Measurements from ENCODE around the gene SLC1A5. TPM values are rescaled to one million over a fixed set of nuclear protein-coding genes. Genes with fewer than 3 reads are reported as not detected.

SLC1A5 gene
- polyA plus RNA-seq, 1 donor from 2014 or later, result 1.1 TPM

DNA sequence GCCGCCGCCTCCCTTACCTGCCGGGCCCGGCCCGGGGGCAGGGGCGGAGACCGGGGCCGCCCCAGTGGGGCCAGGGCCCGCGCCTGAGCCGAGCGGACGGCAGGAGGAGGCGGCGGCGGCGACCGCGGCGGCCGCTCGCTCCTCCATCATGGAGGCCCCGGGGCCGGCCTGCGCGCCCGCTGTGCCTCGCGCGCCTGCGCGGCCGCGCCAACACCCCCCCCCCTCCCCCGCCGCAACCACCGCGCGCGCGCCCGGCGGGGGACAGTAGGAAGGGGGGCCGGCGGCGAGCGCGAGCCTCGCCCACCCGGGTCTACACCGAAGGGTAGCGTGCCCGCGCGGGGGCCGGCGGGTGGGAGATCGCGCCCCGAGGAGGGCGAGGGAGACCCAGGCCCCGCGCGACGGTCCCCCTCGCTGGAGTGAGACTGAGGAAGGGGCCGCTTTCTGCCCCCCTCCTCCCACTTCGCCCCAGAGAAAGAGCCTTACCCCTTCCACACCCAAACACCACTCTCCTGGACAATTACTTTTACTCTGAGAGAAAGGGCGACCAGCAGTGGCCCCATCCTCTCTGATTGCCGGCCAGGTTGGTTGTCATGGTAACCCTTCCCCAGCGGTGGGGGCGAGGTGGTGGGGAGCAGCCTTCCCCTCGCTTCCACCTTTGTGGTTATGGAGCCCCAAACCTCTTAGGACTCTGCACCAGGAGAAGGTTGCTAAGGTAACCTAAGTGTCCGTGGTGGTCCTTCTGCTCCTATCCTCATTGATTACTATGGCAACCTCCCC, 41.9 kb downstream of the SLC1A5 start, which contains the start of gene STRN4:
Gene STRN4, minus strand, starts transcription at position 170 of the 777 bp plus-strand sequence. Its CDS starts 20 bp downstream, at position 150.
- H3K27ac ChIP-seq (ENCODE audit: low read length), result peak within 1 kb of the TSS; percentile 98

DNA sequence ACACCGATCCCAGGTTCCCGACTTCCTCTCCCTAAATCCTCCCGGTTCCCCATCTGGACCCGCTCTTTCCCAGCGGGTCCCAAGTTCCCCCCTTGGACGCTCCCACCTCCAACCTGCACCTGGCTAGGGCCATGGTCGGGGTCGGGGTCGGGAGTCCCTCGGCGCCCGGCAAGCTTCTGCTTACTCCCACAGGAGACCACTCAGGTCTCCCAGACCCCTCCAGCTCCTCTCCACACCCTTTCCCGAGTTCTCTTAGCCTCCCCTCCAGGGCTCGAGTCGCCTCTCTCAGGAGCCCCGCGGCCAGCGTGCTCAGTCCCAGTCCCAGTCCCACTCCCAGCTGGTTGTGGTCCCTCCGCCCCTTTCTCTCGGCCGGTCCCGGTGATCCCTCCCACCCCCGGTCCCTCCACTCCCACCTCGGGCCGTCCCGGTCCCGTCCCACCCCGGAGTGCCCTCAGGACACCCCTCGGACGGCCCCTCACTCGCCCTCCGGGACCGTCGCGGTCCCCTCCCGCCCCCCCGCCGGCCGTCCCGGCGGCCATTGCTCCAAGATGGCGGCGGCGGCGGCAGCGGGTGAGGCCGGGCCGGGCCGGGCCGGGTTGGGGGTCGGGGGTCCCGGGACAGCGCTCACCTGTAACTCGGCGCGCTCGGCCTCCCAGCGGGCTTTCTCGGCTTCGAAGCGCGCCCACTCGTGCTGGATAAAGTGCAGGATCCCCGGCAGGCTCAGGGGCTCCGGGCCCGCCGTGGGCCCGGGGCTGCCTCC, 42.7 kb downstream of the SLC1A5 start, which contains the start of gene FKRP:
Gene FKRP, plus strand, starts transcription at position 537 of the 760 bp plus-strand sequence. CDS start 9,394 bp downstream, outside the sequence.
- no peaks in the 10 kb centered on the region for H3K36me3 ChIP-seq (ENCODE audit: insufficient read depth, low read length)
- peak within 1 kb of the TSS; percentile 40 for H2AFZ ChIP-seq (ENCODE audit: low read depth, low read length)
- no peaks in the 10 kb centered on the region for H3F3A ChIP-seq (ENCODE audit: insufficient read depth, low read length, poor library complexity, severe bottlenecking)
- peak within 1 kb of the TSS; percentile 98 for H3K4me3 ChIP-seq (ENCODE audit: low read length)
- TF ChIP-seq POLR2AphosphoS5 (IDR thresholded peaks at IDR 0.05) (peak; percentile 42), RAD21 (conservative IDR thresholded peaks at IDR 0.05) (no peak), TAF1 (IDR thresholded peaks at IDR 0.05; ENCODE audit: low read depth) (peak; percentile 69)
- TF ChIP-seq, protein P1, sequence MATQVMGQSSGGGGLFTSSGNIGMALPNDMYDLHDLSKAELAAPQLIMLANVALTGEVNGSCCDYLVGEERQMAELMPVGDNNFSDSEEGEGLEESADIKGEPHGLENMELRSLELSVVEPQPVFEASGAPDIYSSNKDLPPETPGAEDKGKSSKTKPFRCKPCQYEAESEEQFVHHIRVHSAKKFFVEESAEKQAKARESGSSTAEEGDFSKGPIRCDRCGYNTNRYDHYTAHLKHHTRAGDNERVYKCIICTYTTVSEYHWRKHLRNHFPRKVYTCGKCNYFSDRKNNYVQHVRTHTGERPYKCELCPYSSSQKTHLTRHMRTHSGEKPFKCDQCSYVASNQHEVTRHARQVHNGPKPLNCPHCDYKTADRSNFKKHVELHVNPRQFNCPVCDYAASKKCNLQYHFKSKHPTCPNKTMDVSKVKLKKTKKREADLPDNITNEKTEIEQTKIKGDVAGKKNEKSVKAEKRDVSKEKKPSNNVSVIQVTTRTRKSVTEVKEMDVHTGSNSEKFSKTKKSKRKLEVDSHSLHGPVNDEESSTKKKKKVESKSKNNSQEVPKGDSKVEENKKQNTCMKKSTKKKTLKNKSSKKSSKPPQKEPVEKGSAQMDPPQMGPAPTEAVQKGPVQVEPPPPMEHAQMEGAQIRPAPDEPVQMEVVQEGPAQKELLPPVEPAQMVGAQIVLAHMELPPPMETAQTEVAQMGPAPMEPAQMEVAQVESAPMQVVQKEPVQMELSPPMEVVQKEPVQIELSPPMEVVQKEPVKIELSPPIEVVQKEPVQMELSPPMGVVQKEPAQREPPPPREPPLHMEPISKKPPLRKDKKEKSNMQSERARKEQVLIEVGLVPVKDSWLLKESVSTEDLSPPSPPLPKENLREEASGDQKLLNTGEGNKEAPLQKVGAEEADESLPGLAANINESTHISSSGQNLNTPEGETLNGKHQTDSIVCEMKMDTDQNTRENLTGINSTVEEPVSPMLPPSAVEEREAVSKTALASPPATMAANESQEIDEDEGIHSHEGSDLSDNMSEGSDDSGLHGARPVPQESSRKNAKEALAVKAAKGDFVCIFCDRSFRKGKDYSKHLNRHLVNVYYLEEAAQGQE (IDR thresholded peaks at IDR 0.05; ENCODE audit: borderline replicate concordance), result peak; percentile 62
- peak within 1 kb of the TSS; percentile 98 for H3K27ac ChIP-seq (ENCODE audit: low read length)
- H3K27me3 ChIP-seq (ENCODE audit: insufficient read depth, low read depth, low read length), result no peaks in the 10 kb centered on the region
- H3K9me2 ChIP-seq (ENCODE audit: insufficient read depth, low read length), result no peaks in the 10 kb centered on the region
- peak within 1 kb of the TSS; percentile 99 for H3K9ac ChIP-seq (ENCODE audit: low read length)
- peaks cover 24% of the 10 kb centered on the region for H4K20me1 ChIP-seq (ENCODE audit: insufficient read depth)
- H3K79me2 ChIP-seq (replicated peaks; ENCODE audit: insufficient read depth, low read length), result peaks cover 56% of the 10 kb centered on the region
- H3K9me3 ChIP-seq (ENCODE audit: low read length), result no peaks in the 10 kb centered on the region
- H3K4me2 ChIP-seq (ENCODE audit: low read length), result peak within 1 kb of the TSS; percentile 65

More for the DNA sequence above, 41.9 kb downstream of the SLC1A5 start, which contains the start of gene STRN4:
- Histone ChIP-seq H2AFZ (ENCODE audit: low read depth, low read length) (peak within 1 kb of the TSS; percentile 40), H3K4me2 (ENCODE audit: low read length) (peak within 1 kb of the TSS; percentile 65), H3K9me2 (ENCODE audit: insufficient read depth, low read length) (no peaks in the 10 kb centered on the region), H3K79me2 (replicated peaks; ENCODE audit: insufficient read depth, low read length) (peaks cover 48% of the 10 kb centered on the region), H4K20me1 (ENCODE audit: insufficient read depth) (peaks cover 18% of the 10 kb centered on the region), H3K4me3 (ENCODE audit: low read length) (peak within 1 kb of the TSS; percentile 98), H3K27me3 (ENCODE audit: insufficient read depth, low read depth, low read length) (no peaks in the 10 kb centered on the region), H3K9me3 (ENCODE audit: low read length) (no peaks in the 10 kb centered on the region), H3K9ac (ENCODE audit: low read length) (peak within 1 kb of the TSS; percentile 99), H3F3A (ENCODE audit: insufficient read depth, low read length, poor library complexity, severe bottlenecking) (no peaks in the 10 kb centered on the region), H3K36me3 (ENCODE audit: insufficient read depth, low read length) (no peaks in the 10 kb centered on the region)
- peak; percentile 77 for TF ChIP-seq POLR2AphosphoS5 (IDR thresholded peaks at IDR 0.05)
- TF ChIP-seq, protein P1 (IDR thresholded peaks at IDR 0.05; ENCODE audit: borderline replicate concordance), result peak; percentile 73
- peak; percentile 31 for TF ChIP-seq SMC3 (conservative IDR thresholded peaks at IDR 0.05; ENCODE audit: poor library complexity)
- TF ChIP-seq, protein P2, sequence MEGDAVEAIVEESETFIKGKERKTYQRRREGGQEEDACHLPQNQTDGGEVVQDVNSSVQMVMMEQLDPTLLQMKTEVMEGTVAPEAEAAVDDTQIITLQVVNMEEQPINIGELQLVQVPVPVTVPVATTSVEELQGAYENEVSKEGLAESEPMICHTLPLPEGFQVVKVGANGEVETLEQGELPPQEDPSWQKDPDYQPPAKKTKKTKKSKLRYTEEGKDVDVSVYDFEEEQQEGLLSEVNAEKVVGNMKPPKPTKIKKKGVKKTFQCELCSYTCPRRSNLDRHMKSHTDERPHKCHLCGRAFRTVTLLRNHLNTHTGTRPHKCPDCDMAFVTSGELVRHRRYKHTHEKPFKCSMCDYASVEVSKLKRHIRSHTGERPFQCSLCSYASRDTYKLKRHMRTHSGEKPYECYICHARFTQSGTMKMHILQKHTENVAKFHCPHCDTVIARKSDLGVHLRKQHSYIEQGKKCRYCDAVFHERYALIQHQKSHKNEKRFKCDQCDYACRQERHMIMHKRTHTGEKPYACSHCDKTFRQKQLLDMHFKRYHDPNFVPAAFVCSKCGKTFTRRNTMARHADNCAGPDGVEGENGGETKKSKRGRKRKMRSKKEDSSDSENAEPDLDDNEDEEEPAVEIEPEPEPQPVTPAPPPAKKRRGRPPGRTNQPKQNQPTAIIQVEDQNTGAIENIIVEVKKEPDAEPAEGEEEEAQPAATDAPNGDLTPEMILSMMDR (IDR thresholded peaks at IDR 0.05; ENCODE audit: poor library complexity, severe bottlenecking), result no peak
- TF ChIP-seq EZH2 (IDR thresholded peaks at IDR 0.05; ENCODE audit: borderline replicate concordance, insufficient read depth, low read length, poor library complexity, severe bottlenecking), result no peak
- TF ChIP-seq TAF1 (IDR thresholded peaks at IDR 0.05; ENCODE audit: low read depth), result no peak
- no peak for TF ChIP-seq MXI1 (conservative IDR thresholded peaks at IDR 0.05; ENCODE audit: poor library complexity, severe bottlenecking)
- peak; percentile 79 for TF ChIP-seq EP300 (conservative IDR thresholded peaks at IDR 0.05; ENCODE audit: poor library complexity, severe bottlenecking)
- peak; percentile 40 for TF ChIP-seq RAD21 (conservative IDR thresholded peaks at IDR 0.05)
